Trophoblast cell (in vitro differentiated cells and primary cell): ENCODE data around the gene P4HA3.

Experiments
- DNase-seq, 2 donors: peaks; one replicate each; pipeline ENCODE4 v3.0.0-alpha.2; 2016
- H2AFZ ChIP-seq: 2 replicates; pipeline ENCODE4 v1.6.1; 2013; ENCODE audit warnings: low read length, moderate library complexity, mild to moderate bottlenecking; ENCODE audit not compliant: insufficient read depth, poor library complexity
- H2AK5ac ChIP-seq: 2 replicates; pipeline ENCODE4 v1.6.1; 2013; ENCODE audit warnings: mild to moderate bottlenecking, low read length
- H2BK120ac ChIP-seq: 2 replicates; pipeline ENCODE4 v1.6.1; 2013; ENCODE audit warnings: low read length, mild to moderate bottlenecking, moderate library complexity; ENCODE audit not compliant: insufficient read depth, poor library complexity
- H2BK12ac ChIP-seq: 2 replicates; pipeline ENCODE4 v1.6.1; 2013; ENCODE audit warnings: mild to moderate bottlenecking, low read length, moderate library complexity
- H2BK5ac ChIP-seq: 2 replicates; pipeline ENCODE4 v1.6.1; 2013; ENCODE audit warnings: low read length, low read depth, moderate library complexity, mild to moderate bottlenecking; ENCODE audit not compliant: poor library complexity
- H3K14ac ChIP-seq: 2 replicates; pipeline ENCODE4 v1.6.1; 2013; ENCODE audit warnings: mild to moderate bottlenecking, low read length
- H3K18ac ChIP-seq: 2 replicates; pipeline ENCODE4 v1.6.1; 2013; ENCODE audit warnings: mild to moderate bottlenecking, low read length
- H3K23ac ChIP-seq: 2 replicates; pipeline ENCODE4 v1.6.1; 2013; ENCODE audit warnings: low read length
- H3K27ac ChIP-seq: 2 replicates; pipeline ENCODE4 v1.5.1; 2013; ENCODE audit warnings: low read depth, mild to moderate bottlenecking, inconsistent platforms, low read length, moderate library complexity
- H3K27me3 ChIP-seq: 2 replicates; pipeline ENCODE4 v1.6.1; 2013; ENCODE audit warnings: inconsistent platforms, mild to moderate bottlenecking, low read length, moderate library complexity; ENCODE audit not compliant: insufficient read depth
- H3K36me3 ChIP-seq, 2 experiments: 1 replicate in 1 of 2; 2 replicates in 1 of 2; pipeline ENCODE4 v1.6.1; 2013; ENCODE audit warnings: low read length in 2 of 2, mild to moderate bottlenecking in 2 of 2, moderate library complexity in 1 of 2; ENCODE audit not compliant: insufficient read depth in 2 of 2, control insufficient read depth in 1 of 2
- H3K4ac ChIP-seq: 2 replicates; pipeline ENCODE4 v1.6.1; 2013; ENCODE audit warnings: low read depth, mild to moderate bottlenecking, low read length, moderate library complexity
- H3K4me1 ChIP-seq, 2 experiments: 1 replicate in 1 of 2; 2 replicates in 1 of 2; pipeline ENCODE4 v1.6.1; 2013; ENCODE audit warnings: low read length in 2 of 2, mild to moderate bottlenecking in 2 of 2, moderate library complexity in 1 of 2; ENCODE audit not compliant: insufficient read depth in 2 of 2, control insufficient read depth in 1 of 2
- H3K4me2 ChIP-seq: 2 replicates; pipeline ENCODE4 v1.6.1; 2013; ENCODE audit warnings: inconsistent platforms, mild to moderate bottlenecking, low read length, moderate library complexity
- H3K4me3 ChIP-seq: 2 replicates; pipeline ENCODE4 v1.5.1; 2013; ENCODE audit warnings: mild to moderate bottlenecking, low read depth, low read length, inconsistent platforms
- H3K79me1 ChIP-seq: one replicate; pipeline ENCODE4 v1.6.1; 2013; ENCODE audit warnings: low read length
- H3K79me2 ChIP-seq: 2 replicates; pipeline ENCODE4 v1.6.1; 2013; ENCODE audit warnings: low read length, mild to moderate bottlenecking; ENCODE audit not compliant: control insufficient read depth, insufficient read depth, poor library complexity
- H3K9ac ChIP-seq: 2 replicates; pipeline ENCODE4 v1.6.1; 2013; ENCODE audit warnings: mild to moderate bottlenecking, low read length
- H3K9me3 ChIP-seq: 2 replicates; pipeline ENCODE4 v1.6.1; 2013; ENCODE audit warnings: low read depth, mild to moderate bottlenecking, control low read depth, inconsistent platforms, low read length; ENCODE audit not compliant: insufficient read depth
- H4K12ac ChIP-seq: 2 replicates; pipeline ENCODE4 v1.6.1; 2013; ENCODE audit warnings: low read depth, mild to moderate bottlenecking, low read length, moderate library complexity
- H4K8ac ChIP-seq: 2 replicates; pipeline ENCODE4 v1.6.1; 2013; ENCODE audit warnings: low read depth, mild to moderate bottlenecking, low read length, moderate library complexity
- H4K91ac ChIP-seq: one replicate; pipeline ENCODE4 v1.6.1; 2013; ENCODE audit warnings: low read depth, mild to moderate bottlenecking, low read length, moderate library complexity
- WGBS: extraction: QIAGEN DNeasy Blood & Tissue Kit; methylation state at CpG from one replicate; pipeline ENCODE4 v1.1.7; 2013; ENCODE audit warnings: missing lambda C conversion rate; ENCODE audit not compliant: insufficient read length, insufficient coverage; ENCODE audit errors: extremely low coverage; 5-methylcytosine and 5-hydroxymethylcytosine counted together

The P4HA3 gene

GRCh38 chr11:74257959-74258553, 53.4 kb downstream of the P4HA3 start:
- no peaks in the 10 kb centered on the region for H3K79me1 ChIP-seq
- H4K8ac ChIP-seq: no peak overlapping the region
- no peak overlapping the region for H2BK12ac ChIP-seq
- H3K27me3 ChIP-seq: no peaks in the 10 kb centered on the region
- H2AK5ac ChIP-seq: no peak overlapping the region
- DNase-seq: no peak
- no peak overlapping the region for H3K9ac ChIP-seq
- no peak overlapping the region for H2BK120ac ChIP-seq
- H2AFZ ChIP-seq: no peak overlapping the region
- H3K27ac ChIP-seq: no peak overlapping the region
- no peak overlapping the region for H3K23ac ChIP-seq
- H4K12ac ChIP-seq: no peak overlapping the region
- H3K18ac ChIP-seq: no peak overlapping the region
- no CpG with 5 or more reads among the region's 4 CpGs for WGBS
- H3K36me3 ChIP-seq: peaks cover 13 to 28% of the 10 kb centered on the region in 2 experiments
- H3K79me2 ChIP-seq: no peaks in the 10 kb centered on the region
- no peak overlapping the region for H2BK5ac ChIP-seq
- H3K4me3 ChIP-seq: no peak overlapping the region
- H3K4me2 ChIP-seq: no peak overlapping the region
- H3K14ac ChIP-seq: no peak overlapping the region
- no peak overlapping the region for H4K91ac ChIP-seq
- H3K9me3 ChIP-seq: no peaks in the 10 kb centered on the region
- H3K4ac ChIP-seq: no peak overlapping the region
- peaks cover 0 to 2% of the 10 kb centered on the region in 2 experiments for H3K4me1 ChIP-seq

GRCh38 chr11:74256378-74257133, 54.9 kb downstream of the P4HA3 start:
- no peak overlapping the region for H4K12ac ChIP-seq

GRCh38 chr11:74255741-74256375, 55.6 kb downstream of the P4HA3 start:
- Histone ChIP-seq H2AK5ac (no peak overlapping the region), H3K14ac (no peak overlapping the region), H3K79me1 (no peaks in the 10 kb centered on the region), H2BK12ac (no peak overlapping the region), H2BK120ac (no peak overlapping the region), H2AFZ (no peak overlapping the region), H3K4ac (no peak overlapping the region), H3K9me3 (no peaks in the 10 kb centered on the region), H3K4me3 (no peak overlapping the region), H3K4me1 (peaks cover 0 to 2% of the 10 kb centered on the region in 2 experiments), H3K27me3 (no peaks in the 10 kb centered on the region), H3K79me2 (no peaks in the 10 kb centered on the region), H3K23ac (no peak overlapping the region), H3K4me2 (no peak overlapping the region), H3K36me3 (peaks cover 23 to 46% of the 10 kb centered on the region in 2 experiments), H4K12ac (no peak overlapping the region), H2BK5ac (no peak overlapping the region), H3K27ac (no peak overlapping the region), H4K8ac (no peak overlapping the region), H3K18ac (no peak overlapping the region), H4K91ac (no peak overlapping the region), H3K9ac (no peak overlapping the region)
- peak; percentile 32 to 75 for DNase-seq
- WGBS: no CpG with 5 or more reads among the region's 5 CpGs

More at GRCh38 chr11:74256378-74257133, 54.9 kb downstream of the P4HA3 start:
- H3K23ac ChIP-seq: no peak overlapping the region
- H3K79me1 ChIP-seq: no peaks in the 10 kb centered on the region
- no peak overlapping the region for H2AFZ ChIP-seq
- H3K4ac ChIP-seq: no peak overlapping the region
- H3K4me1 ChIP-seq: peaks cover 0 to 2% of the 10 kb centered on the region in 2 experiments
- H2BK120ac ChIP-seq: no peak overlapping the region
- no peak overlapping the region for H2BK5ac ChIP-seq
- H3K27ac ChIP-seq: no peak overlapping the region
- H3K27me3 ChIP-seq: no peaks in the 10 kb centered on the region
- H3K14ac ChIP-seq: no peak overlapping the region
- no peak overlapping the region for H3K9ac ChIP-seq
- no peak overlapping the region for H4K91ac ChIP-seq
- no peaks in the 10 kb centered on the region for H3K9me3 ChIP-seq
- H3K79me2 ChIP-seq: no peaks in the 10 kb centered on the region
- H2AK5ac ChIP-seq: no peak overlapping the region
- no peak overlapping the region for H3K4me3 ChIP-seq
- no peak overlapping the region for H3K18ac ChIP-seq
- H3K4me2 ChIP-seq: no peak overlapping the region
- peaks cover 20 to 39% of the 10 kb centered on the region in 2 experiments for H3K36me3 ChIP-seq
- H2BK12ac ChIP-seq: no peak overlapping the region
- H4K8ac ChIP-seq: no peak overlapping the region
- no peak for DNase-seq
- WGBS: no CpG with 5 or more reads among the region's 5 CpGs

GRCh38 chr11:74253361-74253760, 58.1 kb downstream of the P4HA3 start:
- H3K79me1 ChIP-seq: no peaks in the 10 kb centered on the region
- no peak overlapping the region for H3K4ac ChIP-seq
- H2AFZ ChIP-seq: no peak overlapping the region
- no peaks in the 10 kb centered on the region for H3K9me3 ChIP-seq
- H3K4me2 ChIP-seq: no peak overlapping the region
- H4K12ac ChIP-seq: no peak overlapping the region
- H3K4me3 ChIP-seq: no peak overlapping the region
- peaks cover 0 to 2% of the 10 kb centered on the region in 2 experiments for H3K4me1 ChIP-seq
- H3K23ac ChIP-seq: no peak overlapping the region
- no peak for DNase-seq
- no peak overlapping the region for H3K9ac ChIP-seq
- H3K79me2 ChIP-seq: no peaks in the 10 kb centered on the region
- H4K8ac ChIP-seq: no peak overlapping the region
- no peak overlapping the region for H4K91ac ChIP-seq
- H2BK12ac ChIP-seq: no peak overlapping the region
- no peak overlapping the region for H3K27ac ChIP-seq
- H2BK5ac ChIP-seq: no peak overlapping the region
- no peak overlapping the region for H3K18ac ChIP-seq
- H3K14ac ChIP-seq: no peak overlapping the region
- no CpG with 5 or more reads among the region's 8 CpGs for WGBS
- no peak overlapping the region for H2BK120ac ChIP-seq
- H3K36me3 ChIP-seq: peaks cover 24 to 52% of the 10 kb centered on the region in 2 experiments
- no peak overlapping the region for H2AK5ac ChIP-seq
- H3K27me3 ChIP-seq: no peaks in the 10 kb centered on the region
